Measurements from ENCODE around the gene CDIPT.

The CDIPT gene

DNA sequence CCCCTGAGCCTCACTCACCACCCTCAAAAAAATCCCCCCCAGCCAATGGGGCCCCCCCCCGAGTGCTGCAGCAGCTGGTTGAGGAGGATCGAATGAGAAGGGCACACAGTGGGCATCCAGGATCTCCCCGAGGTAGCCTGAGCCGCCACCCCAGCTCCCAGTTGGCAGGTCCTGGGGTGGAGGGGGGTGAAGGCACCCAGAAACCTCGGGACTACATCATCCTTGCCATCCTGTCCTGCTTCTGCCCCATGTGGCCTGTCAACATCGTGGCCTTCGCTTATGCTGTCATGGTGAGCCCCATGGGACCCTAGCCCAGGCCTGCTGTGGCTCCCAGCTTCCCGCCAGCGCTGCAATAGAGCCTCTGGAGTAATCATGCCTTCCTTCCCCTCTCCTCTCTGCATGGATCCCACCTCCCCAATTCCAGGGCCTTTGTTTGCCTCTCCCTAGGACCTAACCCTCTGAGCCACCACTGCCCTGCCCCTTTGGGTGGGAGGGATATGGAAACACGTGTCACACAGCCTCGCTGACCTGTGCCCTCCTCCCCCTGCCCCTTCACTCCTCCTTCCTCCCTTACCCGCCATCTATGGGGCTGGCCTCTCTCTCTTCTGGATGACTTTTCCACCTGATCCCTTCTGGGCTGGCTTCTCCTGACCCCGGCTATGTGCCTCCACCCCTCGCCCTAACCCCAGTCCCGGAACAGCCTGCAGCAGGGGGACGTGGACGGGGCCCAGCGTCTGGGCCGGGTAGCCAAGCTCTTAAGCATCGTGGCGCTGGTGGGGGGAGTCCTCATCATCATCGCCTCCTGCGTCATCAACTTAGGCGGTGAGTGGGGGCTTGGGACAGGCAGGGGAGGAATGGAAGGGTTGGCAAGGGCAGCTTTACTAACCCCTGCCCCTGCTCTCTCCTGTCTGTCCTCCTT lies 49.1 kb downstream of the CDIPT start:
- H3K27me3 ChIP-seq (ENCODE audit: control insufficient read depth in 5 of 5, insufficient read depth in 4 of 5, low read length in 5 of 5): no peaks in the 10 kb centered on the region
- H3K36me3 ChIP-seq (ENCODE audit: control insufficient read depth in 5 of 5, insufficient read depth in 5 of 5, low read length in 5 of 5): peaks cover 0 to 18% (median 14%) of the 10 kb centered on the region in 5 donors
- H3K9ac ChIP-seq (ENCODE audit: low read length in 5 of 5): peak overlapping the region in 1 of 5 donors; percentile 51
- H3K4me3 ChIP-seq (ENCODE audit: low read depth in 1 of 5, low read length in 5 of 5): no peak overlapping the region
- peaks cover 3 to 63% (median 55%) of the 10 kb centered on the region in 5 donors for H3K4me1 ChIP-seq (ENCODE audit: control insufficient read depth in 5 of 5, insufficient read depth in 5 of 5, low read length in 5 of 5)
- no peak overlapping the region for H3K27ac ChIP-seq (ENCODE audit: low read depth, low read length)
- no peaks in the 10 kb centered on the region for H3K9me3 ChIP-seq (ENCODE audit: control insufficient read depth in 5 of 5, low read length in 5 of 5)

DNA sequence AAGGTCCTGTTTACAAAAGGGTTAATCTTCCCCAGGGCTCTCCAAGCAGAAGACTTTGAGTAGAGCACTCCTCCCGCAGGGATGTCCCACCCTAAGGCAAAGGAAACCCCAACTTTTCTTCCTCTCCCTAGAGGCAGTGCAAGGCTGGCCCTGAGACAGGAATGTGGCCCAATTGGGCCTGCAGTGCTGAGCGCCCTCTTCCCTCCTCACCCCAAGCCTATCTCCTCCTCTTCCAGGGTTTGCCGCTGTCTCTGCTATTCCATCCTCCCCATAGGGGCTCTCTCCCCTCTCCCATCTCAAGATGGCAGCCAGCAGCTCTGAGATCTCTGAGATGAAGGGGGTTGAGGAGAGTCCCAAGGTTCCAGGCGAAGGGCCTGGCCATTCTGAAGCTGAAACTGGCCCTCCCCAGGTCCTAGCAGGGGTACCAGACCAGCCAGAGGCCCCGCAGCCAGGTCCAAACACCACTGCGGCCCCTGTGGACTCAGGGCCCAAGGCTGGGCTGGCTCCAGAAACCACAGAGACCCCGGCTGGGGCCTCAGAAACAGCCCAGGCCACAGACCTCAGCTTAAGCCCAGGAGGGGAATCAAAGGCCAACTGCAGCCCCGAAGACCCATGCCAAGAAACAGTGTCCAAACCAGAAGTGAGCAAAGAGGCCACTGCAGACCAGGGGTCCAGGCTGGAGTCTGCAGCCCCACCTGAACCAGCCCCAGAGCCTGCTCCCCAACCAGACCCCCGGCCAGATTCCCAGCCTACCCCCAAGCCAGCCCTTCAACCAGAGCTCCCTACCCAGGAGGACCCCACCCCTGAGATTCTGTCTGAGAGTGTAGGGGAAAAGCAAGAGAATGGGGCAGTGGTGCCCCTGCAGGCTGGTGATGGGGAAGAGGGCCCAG lies 50.0 kb downstream of the CDIPT start:
- H3K36me3 ChIP-seq (ENCODE audit: control insufficient read depth in 5 of 5, insufficient read depth in 5 of 5, low read length in 5 of 5): peaks cover 0 to 18% (median 15%) of the 10 kb centered on the region in 5 donors
- peaks cover 3 to 72% (median 64%) of the 10 kb centered on the region in 5 donors for H3K4me1 ChIP-seq (ENCODE audit: control insufficient read depth in 5 of 5, insufficient read depth in 5 of 5, low read length in 5 of 5)
- H3K4me3 ChIP-seq (ENCODE audit: low read depth in 1 of 5, low read length in 5 of 5): peak overlapping the region; percentile 25 to 76 (median 70)
- peak overlapping the region; percentile 57 for H3K27ac ChIP-seq (ENCODE audit: low read depth, low read length)
- H3K9ac ChIP-seq (ENCODE audit: low read length in 5 of 5): no peak overlapping the region
- H3K9me3 ChIP-seq (ENCODE audit: control insufficient read depth in 5 of 5, low read length in 5 of 5): no peaks in the 10 kb centered on the region
- no peaks in the 10 kb centered on the region for H3K27me3 ChIP-seq (ENCODE audit: control insufficient read depth in 5 of 5, insufficient read depth in 4 of 5, low read length in 5 of 5)

DNA sequence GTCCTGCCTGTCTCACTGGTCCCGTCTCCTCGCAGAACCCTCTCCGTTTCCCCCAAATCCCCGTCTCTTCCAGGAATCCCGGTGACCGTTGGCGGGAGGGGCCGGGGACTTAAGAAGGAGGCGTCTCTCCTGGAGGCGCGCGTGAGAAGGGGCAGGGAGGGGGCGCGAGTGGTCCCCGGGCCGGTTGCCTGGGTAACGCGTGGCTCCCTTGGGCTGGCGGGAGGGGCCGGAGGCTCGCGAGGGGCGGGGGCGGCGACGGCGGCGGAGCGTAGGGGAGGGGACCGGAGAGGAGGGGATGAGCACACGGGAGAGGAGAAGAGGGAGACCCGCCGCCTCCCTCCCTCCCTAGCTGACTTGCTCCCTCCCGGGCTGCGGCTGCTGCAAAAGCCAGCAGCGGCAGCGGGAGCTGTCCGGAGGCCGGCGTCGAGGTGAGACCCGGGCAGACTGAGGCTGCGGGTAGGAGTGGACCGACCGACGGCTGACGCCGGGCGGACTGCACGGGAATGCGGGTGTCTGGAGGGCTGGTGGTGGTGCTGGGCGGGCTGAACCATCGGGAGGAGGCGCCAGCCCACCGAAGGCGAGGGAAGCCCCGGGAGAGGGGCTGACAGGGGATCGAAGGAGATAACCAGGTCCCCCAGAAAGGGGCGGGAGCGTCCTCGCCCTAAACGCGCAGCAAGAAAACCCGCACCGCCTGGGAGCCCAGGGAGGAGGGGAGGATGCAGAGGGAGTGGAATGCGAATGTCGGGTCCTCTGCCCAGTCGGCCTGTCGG lies 50.9 kb downstream of the CDIPT start, which contains the start of gene PRRT2:
Gene PRRT2 (plus strand): TSS at position 298 of the 770 bp plus-strand sequence. CDS start 862 bp downstream, outside the sequence.
- peak within 1 kb of the TSS; percentile 57 for H3K27ac ChIP-seq (ENCODE audit: low read depth, low read length)
- peaks cover 2 to 77% (median 65%) of the 10 kb centered on the region in 5 donors for H3K4me1 ChIP-seq (ENCODE audit: control insufficient read depth in 5 of 5, insufficient read depth in 5 of 5, low read length in 5 of 5)
- H3K9ac ChIP-seq (ENCODE audit: low read length in 5 of 5): peak within 1 kb of the TSS in 4 of 5 donors; percentile 16 to 56 (median 48)
- H3K9me3 ChIP-seq (ENCODE audit: control insufficient read depth in 5 of 5, low read length in 5 of 5): no peaks in the 10 kb centered on the region
- peaks cover 0 to 18% (median 15%) of the 10 kb centered on the region in 5 donors for H3K36me3 ChIP-seq (ENCODE audit: control insufficient read depth in 5 of 5, insufficient read depth in 5 of 5, low read length in 5 of 5)
- no peaks in the 10 kb centered on the region for H3K27me3 ChIP-seq (ENCODE audit: control insufficient read depth in 5 of 5, insufficient read depth in 4 of 5, low read length in 5 of 5)
- H3K4me3 ChIP-seq (ENCODE audit: low read depth in 1 of 5, low read length in 5 of 5): peak within 1 kb of the TSS; percentile 70 to 82 (median 75)

DNA sequence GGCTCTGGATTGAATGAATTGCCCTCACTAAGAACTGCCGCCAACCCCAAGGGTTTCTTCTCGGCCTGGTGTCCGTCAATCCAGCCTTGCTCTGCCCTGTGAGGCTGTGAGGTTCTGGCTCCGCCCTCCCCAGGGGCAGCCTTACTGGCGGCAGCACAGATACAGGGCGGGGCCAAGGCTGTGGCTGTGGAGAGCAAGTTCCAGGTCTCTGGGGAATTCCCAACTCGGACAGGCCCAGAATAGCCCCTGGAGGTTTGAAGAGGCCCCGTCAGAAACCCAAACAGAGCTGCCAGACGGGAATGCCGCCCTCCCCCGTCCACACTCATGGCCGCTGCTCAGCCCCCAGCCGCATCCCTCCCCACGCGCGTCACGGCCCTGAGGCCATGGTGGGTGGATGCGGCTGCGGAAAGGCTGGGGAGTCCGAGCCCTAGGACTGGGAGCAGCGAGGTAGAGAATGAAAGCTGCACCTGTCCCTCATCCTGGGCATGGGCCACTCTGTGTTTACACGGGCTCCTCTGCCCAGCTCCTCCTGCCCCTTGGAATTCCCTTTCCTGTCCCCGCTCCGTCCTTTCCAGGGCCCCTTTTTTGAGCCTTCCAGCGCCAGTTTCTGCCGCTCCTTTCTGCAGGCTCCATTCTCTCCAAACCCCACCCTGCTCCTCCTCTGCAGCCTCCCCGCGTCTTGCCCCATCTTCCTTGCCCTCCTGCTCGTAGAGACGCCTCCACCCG lies 51.7 kb downstream of the CDIPT start:
- Histone ChIP-seq H3K4me3 (ENCODE audit: low read depth in 1 of 5, low read length in 5 of 5) (peak overlapping the region; percentile 70 to 82 (median 75)), H3K27ac (ENCODE audit: low read depth, low read length) (peak overlapping the region; percentile 57), H3K9ac (ENCODE audit: low read length in 5 of 5) (peak overlapping the region in 4 of 5 donors; percentile 16 to 56 (median 48)), H3K9me3 (ENCODE audit: control insufficient read depth in 5 of 5, low read length in 5 of 5) (no peaks in the 10 kb centered on the region), H3K36me3 (ENCODE audit: control insufficient read depth in 5 of 5, insufficient read depth in 5 of 5, low read length in 5 of 5) (peaks cover 0 to 18% (median 15%) of the 10 kb centered on the region in 5 donors), H3K27me3 (ENCODE audit: control insufficient read depth in 5 of 5, insufficient read depth in 4 of 5, low read length in 5 of 5) (no peaks in the 10 kb centered on the region), H3K4me1 (ENCODE audit: control insufficient read depth in 5 of 5, insufficient read depth in 5 of 5, low read length in 5 of 5) (peaks cover 0 to 70% (median 60%) of the 10 kb centered on the region in 5 donors)

DNA sequence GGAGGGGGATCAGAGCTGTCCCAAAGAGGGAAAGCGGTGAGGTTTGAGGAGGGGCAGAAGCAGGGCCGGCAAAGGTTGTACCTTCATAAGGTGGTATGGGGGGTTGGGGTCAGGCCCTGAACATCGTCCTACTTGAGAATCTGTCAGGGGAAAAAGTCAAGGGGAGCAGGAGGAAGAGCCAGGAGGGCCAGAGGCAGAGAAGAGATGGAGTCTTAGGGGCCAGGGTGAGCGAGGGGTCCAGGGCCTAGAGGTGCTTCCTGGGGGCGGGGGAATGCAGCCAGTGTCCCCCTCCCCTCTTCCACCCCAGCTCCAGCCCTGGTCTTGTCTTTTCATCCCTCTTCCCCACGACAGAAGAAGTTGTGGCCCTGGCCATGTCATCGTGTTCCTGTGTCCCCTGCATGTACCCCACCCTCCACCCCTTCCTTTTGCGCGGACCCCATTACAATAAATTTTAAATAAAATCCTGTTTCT lies 52.3 kb downstream of the CDIPT start:
- Histone ChIP-seq H3K36me3 (ENCODE audit: control insufficient read depth in 5 of 5, insufficient read depth in 5 of 5, low read length in 5 of 5) (peaks cover 0 to 18% (median 15%) of the 10 kb centered on the region in 5 donors), H3K9ac (ENCODE audit: low read length in 5 of 5) (peak overlapping the region in 3 of 5 donors; percentile 16 to 56 (median 45)), H3K27ac (ENCODE audit: low read depth, low read length) (peak overlapping the region; percentile 57), H3K27me3 (ENCODE audit: control insufficient read depth in 5 of 5, insufficient read depth in 4 of 5, low read length in 5 of 5) (no peaks in the 10 kb centered on the region), H3K9me3 (ENCODE audit: control insufficient read depth in 5 of 5, low read length in 5 of 5) (no peaks in the 10 kb centered on the region), H3K4me3 (ENCODE audit: low read depth in 1 of 5, low read length in 5 of 5) (peak overlapping the region in 3 of 5 donors; percentile 71 to 76 (median 75)), H3K4me1 (ENCODE audit: control insufficient read depth in 5 of 5, insufficient read depth in 5 of 5, low read length in 5 of 5) (peaks cover 0 to 66% (median 60%) of the 10 kb centered on the region in 5 donors)

DNA sequence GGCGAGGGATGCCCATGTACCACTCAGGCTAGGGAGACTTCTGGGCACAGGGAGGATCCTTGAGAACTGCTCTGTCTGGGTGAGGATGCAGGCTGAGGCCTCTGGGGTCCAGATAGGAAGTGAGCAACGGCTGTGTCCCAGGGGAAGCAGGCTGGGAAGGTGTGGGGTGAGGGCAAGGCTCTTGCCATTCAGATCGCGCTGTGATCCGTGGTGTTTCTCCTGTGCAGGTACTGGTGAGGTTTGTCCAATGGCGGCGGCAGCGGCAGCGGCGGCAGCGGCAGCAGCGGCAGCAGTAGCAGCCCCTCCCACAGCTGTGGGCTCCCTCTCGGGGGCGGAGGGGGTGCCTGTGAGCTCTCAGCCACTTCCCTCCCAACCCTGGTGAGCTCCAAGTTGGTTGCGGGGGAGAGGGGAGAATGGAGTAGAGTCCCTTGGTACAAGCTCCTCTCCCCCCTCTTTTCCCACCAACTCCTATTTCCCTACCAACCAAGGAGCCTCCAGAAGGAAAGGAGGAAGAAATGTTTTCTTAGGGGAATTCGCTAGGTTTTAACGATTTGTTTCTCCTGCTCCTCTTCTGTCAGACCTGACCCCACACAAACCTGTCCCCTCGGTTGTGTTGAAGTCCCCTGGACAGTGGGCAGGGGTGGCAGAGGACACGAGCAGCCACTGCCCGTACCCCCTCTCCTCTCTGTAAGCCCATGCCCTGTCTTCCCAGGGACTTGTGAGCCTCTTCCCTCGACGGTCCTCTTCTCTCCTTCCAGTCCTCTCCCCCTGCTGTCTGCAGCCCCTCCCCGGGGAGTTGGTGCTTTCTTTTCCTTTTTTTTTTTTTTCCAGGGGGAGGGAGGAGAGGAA lies 53.0 kb downstream of the CDIPT start:
- peaks cover 0 to 62% (median 57%) of the 10 kb centered on the region in 5 donors for H3K4me1 ChIP-seq (ENCODE audit: control insufficient read depth in 5 of 5, insufficient read depth in 5 of 5, low read length in 5 of 5)
- H3K27ac ChIP-seq (ENCODE audit: low read depth, low read length): peak overlapping the region; percentile 57
- H3K9me3 ChIP-seq (ENCODE audit: control insufficient read depth in 5 of 5, low read length in 5 of 5): no peaks in the 10 kb centered on the region
- H3K4me3 ChIP-seq (ENCODE audit: low read depth in 1 of 5, low read length in 5 of 5): no peak overlapping the region
- no peak overlapping the region for H3K9ac ChIP-seq (ENCODE audit: low read length in 5 of 5)
- H3K36me3 ChIP-seq (ENCODE audit: control insufficient read depth in 5 of 5, insufficient read depth in 5 of 5, low read length in 5 of 5): peaks cover 0 to 18% (median 15%) of the 10 kb centered on the region in 5 donors
- no peaks in the 10 kb centered on the region for H3K27me3 ChIP-seq (ENCODE audit: control insufficient read depth in 5 of 5, insufficient read depth in 4 of 5, low read length in 5 of 5)

DNA sequence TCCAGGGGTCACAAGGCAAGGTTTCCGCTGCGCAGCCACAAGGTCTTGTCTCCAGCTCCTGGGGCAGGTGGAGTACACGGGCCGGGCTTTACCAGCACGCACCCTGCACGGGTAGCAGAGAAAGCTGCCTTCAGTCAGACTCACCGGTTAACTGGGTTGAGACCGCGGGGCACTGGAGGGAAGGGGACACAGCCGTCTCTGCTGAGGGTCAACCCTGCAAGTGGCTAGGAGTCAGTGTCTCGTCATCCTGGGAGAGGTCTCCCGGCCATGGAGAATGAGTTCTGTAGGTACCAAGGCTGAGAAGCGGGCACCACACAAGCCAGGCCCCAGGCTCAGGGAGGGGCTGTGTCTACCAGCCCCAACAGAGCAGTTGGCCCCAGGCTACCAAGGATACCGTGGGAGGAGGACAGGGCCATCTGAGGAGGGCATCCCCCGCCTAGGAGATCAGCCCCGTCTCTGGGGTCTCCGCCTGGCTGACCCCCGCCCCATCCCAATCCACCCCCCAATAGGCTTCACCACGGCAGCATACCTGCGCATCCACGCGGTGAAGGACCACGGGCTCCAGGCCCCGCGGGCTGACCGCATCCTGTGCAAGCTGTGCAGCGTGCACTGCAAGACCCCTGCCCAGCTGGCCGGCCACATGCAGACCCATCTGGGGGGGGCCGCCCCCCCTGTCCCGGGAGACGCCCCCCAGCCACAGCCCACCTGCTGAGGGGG lies 53.8 kb downstream of the CDIPT start:
- H3K27me3 ChIP-seq (ENCODE audit: control insufficient read depth in 5 of 5, insufficient read depth in 4 of 5, low read length in 5 of 5): no peaks in the 10 kb centered on the region
- H3K4me3 ChIP-seq (ENCODE audit: low read depth in 1 of 5, low read length in 5 of 5): peak overlapping the region in 2 of 5 donors; percentile 29 to 70
- no peaks in the 10 kb centered on the region for H3K9me3 ChIP-seq (ENCODE audit: control insufficient read depth in 5 of 5, low read length in 5 of 5)
- peaks cover 3 to 66% (median 62%) of the 10 kb centered on the region in 5 donors for H3K4me1 ChIP-seq (ENCODE audit: control insufficient read depth in 5 of 5, insufficient read depth in 5 of 5, low read length in 5 of 5)
- peaks cover 0 to 18% (median 15%) of the 10 kb centered on the region in 5 donors for H3K36me3 ChIP-seq (ENCODE audit: control insufficient read depth in 5 of 5, insufficient read depth in 5 of 5, low read length in 5 of 5)
- H3K27ac ChIP-seq (ENCODE audit: low read depth, low read length): no peak overlapping the region
- peak overlapping the region in 2 of 5 donors; percentile 31 to 44 for H3K9ac ChIP-seq (ENCODE audit: low read length in 5 of 5)

All from subcutaneous abdominal adipose tissue (tissue), 5 donors.